Epithelial cell of proximal tubule (primary cell): ENCODE measurements around the gene RIPK1. TPM values are rescaled to one million over a fixed set of nuclear protein-coding genes. Genes with fewer than 3 reads are reported as not detected.
"Not testable (repeated sequence)": the region's sequence is repeated elsewhere in the genome, so short reads cannot be mapped to it uniquely, and the experiment has no call there.

Source experiments
- DNase-seq: peaks from one replicate; pipeline ENCODE4 v3.0.0-alpha.2; 2011; ENCODE audit warnings: low read depth
- H3K4me3 ChIP-seq: 2 replicates; pipeline ENCODE4 v1.5.1; 2011; ENCODE audit warnings: low read depth, mild to moderate bottlenecking, low read length
- total RNA-seq: library from RNA; depleted of rRNA; stranded (reverse); fragments of >200 nt; gene quantifications from 2 replicates; pipeline ENCODE4 v1.2.3, GENCODE V29; 2015
- TF ChIP-seq, protein P1 (sequence below): conservative IDR thresholded peaks from 2 replicates; pipeline ENCODE4 v1.5.1; 2012; ENCODE audit warnings: low read depth, mild to moderate bottlenecking, low read length

The RIPK1 gene
- total RNA-seq, 1 donor from 2014 or later: 12.9 TPM

DNA sequence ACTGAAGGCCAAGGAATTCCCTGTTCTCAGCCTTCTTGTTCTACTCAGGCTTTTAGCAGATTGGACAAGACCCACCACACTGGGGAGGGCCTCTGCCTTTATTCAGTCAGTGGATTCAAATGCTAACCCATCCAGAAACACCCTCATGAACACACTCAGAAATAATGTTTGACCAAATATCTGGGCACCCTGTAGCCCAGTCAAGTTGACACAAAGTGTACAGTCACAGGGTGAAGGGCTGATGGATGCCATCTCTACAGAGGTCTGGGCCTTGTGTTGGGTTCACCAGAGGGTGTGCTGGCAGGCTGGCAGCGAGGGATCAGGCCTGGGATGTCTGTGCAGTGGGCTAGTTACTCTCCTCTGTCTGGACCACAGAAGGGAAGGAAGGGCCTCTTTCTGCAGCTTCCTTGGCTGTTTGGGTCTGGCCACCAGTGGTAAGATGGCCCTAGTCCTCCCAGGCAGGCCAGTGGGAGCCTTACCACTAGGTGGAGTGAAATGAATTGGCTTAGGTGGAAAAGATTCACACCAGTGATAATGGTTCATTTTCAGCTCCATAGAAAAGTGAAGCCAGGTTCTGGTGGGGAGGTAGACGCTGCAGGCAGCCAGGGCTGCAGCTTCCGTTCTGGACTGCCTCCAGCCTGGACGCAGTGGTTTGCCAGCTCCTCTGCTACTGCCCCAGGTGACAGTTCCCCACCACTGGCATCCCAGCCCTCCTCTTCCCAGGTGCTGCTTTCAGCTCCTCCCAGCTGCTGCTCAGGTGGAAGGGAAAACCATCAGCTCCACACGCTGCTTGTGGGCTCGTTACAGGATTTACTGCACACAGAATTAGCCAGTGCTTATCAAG is 79.8 kb downstream of the RIPK1 start:
- no peak for DNase-seq
- TF ChIP-seq, protein P1, sequence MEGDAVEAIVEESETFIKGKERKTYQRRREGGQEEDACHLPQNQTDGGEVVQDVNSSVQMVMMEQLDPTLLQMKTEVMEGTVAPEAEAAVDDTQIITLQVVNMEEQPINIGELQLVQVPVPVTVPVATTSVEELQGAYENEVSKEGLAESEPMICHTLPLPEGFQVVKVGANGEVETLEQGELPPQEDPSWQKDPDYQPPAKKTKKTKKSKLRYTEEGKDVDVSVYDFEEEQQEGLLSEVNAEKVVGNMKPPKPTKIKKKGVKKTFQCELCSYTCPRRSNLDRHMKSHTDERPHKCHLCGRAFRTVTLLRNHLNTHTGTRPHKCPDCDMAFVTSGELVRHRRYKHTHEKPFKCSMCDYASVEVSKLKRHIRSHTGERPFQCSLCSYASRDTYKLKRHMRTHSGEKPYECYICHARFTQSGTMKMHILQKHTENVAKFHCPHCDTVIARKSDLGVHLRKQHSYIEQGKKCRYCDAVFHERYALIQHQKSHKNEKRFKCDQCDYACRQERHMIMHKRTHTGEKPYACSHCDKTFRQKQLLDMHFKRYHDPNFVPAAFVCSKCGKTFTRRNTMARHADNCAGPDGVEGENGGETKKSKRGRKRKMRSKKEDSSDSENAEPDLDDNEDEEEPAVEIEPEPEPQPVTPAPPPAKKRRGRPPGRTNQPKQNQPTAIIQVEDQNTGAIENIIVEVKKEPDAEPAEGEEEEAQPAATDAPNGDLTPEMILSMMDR: peak; percentile 29
- no peak overlapping the region for H3K4me3 ChIP-seq

DNA sequence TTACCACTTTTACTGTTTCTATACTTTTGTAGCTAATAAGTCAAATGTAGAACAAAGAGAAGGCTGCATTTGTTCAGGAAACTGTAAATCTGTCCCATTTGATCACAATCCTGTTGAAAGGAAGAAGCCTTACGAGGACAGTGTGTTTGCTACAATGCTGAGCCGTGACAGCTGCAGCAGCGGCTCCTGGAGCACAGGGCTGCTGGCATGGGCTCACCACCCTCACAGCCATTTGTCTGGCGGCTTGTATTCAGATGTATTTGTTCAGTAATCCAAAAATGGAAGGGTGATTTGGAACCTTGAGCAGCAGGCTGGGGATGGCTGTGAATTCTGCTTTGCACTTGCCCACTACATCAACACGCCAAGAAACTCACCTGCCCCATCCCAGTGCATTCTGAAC is 83.4 kb downstream of the RIPK1 start:
- TF ChIP-seq, protein P1: no peak
- no peak overlapping the region for H3K4me3 ChIP-seq
- no peak for DNase-seq

DNA sequence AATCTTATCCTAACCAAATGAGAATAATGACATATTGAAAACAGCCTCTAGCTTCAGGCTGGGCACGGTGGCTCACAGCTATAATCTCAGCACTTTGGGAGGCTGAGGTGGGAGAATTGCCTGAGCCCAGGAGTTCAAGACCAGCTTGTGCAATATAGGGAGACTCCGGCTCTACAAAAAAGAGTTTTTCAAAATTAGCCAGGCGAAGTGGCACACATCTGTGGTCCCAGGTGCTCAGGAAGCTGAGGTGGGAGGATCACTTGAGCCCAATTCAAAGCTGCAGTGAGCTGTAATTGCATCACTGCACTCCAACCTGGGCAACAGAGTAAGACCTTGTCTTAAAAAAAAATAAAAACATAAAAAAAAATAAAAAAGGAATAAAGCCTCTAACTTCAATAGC is 84.4 kb downstream of the RIPK1 start:
- no peak overlapping the region for H3K4me3 ChIP-seq
- TF ChIP-seq, protein P1: no peak
- DNase-seq: no peak

DNA sequence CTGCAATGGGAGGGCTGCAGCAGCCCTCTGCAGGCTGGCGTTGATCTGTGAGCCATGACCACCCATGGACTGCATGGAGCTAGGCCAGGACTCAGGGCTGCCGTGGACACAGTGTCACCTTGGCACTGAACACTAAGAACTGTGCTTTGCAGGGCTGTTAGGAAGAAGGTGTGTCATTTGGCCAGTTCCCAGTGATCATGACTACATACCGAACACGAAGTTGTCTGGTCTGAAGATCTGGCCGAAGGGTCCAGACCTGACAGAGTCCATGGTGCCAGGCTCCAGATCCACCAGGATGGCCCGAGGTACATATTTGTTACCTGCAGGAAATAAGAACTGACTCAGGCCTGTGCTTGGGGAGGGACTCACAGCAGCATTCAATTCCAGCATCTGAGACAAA is 87.1 kb downstream of the RIPK1 start:
- not testable (repeated sequence) for DNase-seq, H3K4me3 ChIP-seq

DNA sequence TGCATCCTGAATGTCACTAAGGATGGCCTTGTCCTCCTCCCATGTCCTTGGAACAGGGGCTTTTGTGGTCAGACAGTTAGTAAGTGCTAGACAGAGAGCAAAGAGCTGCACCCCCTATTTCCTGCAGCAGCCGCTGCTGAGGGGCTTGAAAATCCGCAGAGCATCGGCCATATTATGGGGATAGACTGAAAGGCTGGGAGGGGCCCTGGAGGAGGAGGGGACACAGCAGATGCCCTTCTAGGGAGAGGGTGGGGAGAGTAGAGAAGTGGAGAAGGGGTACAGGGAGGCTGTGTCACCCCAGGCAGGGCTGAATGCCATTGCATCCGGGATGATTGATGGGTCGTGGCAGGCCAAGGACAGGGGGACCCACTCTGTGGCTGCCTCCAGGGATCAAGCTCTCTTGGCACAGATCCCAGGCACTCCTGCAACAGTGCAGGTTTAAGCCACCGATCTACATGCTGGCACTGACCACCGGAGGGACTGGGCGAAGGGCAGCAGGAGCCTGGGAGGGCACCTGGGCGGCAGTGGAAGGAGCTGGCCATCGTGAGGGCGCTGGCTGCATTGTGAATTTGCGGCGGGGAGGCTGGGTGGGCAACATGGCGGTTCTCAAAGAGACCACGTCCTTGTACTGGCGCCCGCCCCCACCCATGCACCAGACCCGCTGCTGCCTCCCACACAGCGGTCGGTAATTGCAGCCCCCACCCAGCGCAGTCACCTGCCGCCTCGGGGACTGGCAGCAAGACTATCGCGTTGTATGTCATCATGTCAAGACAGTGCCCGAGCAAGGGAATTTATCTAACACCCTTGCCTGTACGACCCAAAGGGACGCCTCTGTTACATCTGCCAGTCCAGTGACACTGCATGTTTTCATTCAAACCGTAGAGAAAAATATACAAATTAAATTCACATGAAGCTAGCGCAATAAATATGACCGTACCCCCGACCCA is 88.2 kb downstream of the RIPK1 start:
- not testable (repeated sequence) for DNase-seq
- peak overlapping the region; percentile 78 for H3K4me3 ChIP-seq

DNA sequence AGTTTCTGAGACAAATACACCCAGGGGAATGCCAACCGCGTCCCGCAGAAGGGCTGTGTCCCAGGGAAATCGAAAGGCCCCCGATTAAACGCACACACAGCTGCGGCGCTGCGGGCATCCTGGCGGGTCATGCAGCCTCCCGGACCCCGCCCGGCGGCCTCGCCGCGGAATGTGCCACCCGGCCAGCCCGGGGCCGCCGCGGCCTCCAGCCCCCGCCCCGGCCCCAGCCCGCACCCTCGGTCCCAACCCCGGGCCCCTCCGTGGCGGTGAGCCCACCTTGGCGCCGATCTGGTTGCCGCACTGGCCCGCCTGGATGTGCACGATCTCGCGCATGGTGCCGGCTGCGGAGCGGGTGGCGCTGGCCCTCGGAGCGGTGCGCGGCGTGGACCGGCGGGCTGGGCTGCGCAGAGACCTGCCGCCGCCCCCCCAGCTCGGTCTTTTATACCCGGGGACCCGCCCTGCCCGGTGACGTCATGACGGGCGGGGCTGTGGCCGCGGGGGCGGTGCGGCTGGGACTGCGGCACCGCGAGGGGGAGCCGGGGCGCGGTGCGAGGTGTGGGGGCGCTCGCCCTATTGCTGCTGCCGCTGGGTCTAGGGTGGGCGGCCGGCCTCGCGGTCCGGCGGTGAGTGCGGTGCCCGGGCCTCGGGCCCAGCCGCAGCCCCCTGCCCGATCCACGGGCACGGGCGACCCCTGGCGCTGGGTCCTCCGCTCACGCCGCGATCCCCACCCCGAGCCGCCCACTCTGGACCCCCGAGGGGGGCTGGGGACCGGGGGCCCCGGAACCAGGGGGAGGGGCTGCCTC is 89.0 kb downstream of the RIPK1 start, which contains the start of gene TUBB2A:
TSS of gene TUBB2A (minus strand) at position 414 of the 803 bp plus-strand sequence. CDS start at position 333, 81 bp downstream.
- TF ChIP-seq, protein P1: peak; percentile 39
- DNase-seq: no peak
- H3K4me3 ChIP-seq: peak within 1 kb of the TSS; percentile 78

DNA sequence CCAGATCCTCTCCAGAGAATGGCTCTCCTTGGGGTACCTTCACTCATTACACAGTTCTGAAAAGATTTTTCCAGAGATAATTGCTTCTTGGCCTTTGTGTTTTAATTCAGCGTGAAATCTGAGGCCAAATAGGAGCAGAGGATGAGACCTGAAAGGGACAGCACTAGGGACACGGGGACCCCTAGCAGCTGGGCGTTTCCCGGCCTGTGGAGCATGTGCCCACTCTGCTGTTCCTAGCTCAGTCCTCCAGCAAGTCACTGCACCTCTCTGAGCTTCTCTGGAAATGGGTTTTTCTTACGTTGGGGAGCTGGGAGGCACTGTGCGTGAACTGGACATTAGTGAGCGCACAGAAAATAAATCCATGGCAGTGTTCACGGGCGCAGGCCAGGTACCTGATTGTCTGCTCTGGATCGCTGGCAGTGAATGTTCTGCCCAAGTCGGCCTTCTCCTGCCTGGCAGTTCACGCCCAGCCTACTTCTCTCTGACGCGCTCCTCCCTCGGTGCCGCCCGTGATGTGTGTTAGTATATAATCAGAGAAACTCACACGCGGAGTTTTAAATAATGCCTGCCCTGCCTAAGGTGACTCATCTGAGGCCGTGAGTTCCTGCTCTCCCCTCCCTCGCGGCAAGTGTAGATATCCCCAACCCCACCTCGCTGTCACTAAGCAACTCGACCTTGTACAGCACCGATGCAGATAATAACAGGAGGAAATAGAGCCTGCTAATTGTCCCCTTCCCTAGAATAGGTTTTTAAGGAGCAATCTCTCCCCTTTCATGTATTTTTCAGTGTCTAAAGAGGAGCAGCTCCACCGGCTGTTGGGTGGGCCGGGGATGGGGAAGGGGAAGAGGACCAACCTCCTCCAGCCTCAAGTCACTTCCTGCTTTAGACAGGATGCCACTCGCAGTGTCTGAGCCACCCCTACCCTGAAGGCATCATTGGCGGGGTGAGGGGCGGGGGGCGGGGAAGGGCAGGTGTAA is 91.8 kb downstream of the RIPK1 start:
- no peak for DNase-seq
- TF ChIP-seq, protein P1: no peak
- no peak overlapping the region for H3K4me3 ChIP-seq
